GM18511 (cell line): ENCODE results near the gene COLEC12.

ENCODE experiments used
- ATAC-seq: cut with Tn5 transposase; IDR thresholded peaks from one replicate; pipeline ENCODE4 v1.9.1; 2021; ENCODE audit warnings: mild to moderate bottlenecking, moderate library complexity; ENCODE audit not compliant: unreplicated experiment

COLEC12 gene

GRCh38 chr18:500632-501405 is at the start of gene COLEC12:
Gene COLEC12, minus strand, starts transcription at chr18:500701. Its CDS starts 187 bp downstream, at chr18:500514.
- no peak for ATAC-seq

GRCh38 chr18:549967-550366 is 49.5 kb upstream of the COLEC12 start:
- no peak for ATAC-seq

DNA sequence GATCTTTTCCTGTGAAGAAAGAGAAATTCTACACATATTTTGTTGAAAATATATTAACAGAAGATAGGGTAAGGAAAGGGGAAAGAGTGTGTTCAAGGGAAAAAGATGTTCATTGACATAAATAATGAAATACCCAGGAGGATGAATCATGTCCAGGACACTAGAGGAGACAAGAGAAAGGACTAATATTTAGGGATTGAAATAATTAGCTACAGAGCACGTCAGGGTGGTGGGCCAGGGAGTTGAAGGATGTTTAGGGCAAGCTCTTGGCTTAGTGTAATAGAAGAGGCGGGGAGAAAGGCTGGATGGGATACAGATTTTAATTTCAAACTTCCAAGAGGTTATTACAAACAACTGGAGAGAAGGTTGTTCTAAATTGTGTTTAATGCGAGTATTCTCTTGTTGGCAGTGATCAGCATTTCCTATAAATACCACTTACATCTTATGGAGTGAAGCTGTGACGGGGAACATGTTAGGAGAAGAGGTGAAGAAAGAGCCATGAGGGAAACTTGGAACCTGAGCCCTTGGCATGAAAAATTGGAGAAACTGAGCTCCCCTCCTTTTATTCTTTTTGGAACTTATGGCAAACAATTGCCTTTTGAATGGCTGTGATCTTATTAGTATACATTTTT is 43.1 kb upstream of the COLEC12 start:
- ATAC-seq = no peak

- ATAC-seq = no peak
Observed at GRCh38 chr18:533995-534601, 33.6 kb upstream of the COLEC12 start.

- no peak for ATAC-seq
Observed at GRCh38 chr18:532632-533031, 32.1 kb upstream of the COLEC12 start.

DNA sequence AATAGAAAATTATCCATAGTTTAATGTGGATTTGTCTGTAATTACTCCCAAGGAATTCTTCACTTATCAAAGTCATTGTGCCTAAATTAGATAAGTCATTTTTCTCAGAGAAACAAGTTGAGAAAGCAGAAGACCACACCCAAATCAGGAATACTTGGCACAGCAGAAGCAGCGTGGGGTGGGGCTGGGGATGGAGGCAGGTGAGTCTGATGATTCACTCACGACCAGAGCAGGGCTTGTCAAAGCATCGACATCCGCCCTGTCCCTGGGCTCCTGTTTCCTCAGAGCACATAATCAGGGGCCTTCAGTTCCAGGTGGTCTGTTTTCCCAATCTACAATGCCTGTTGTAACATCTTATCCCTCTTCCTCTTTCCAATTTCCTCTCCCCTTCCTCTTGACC is 31.5 kb upstream of the COLEC12 start:
- no peak for ATAC-seq

- ATAC-seq = no peak
Observed at GRCh38 chr18:527146-527545, 26.6 kb upstream of the COLEC12 start.

DNA sequence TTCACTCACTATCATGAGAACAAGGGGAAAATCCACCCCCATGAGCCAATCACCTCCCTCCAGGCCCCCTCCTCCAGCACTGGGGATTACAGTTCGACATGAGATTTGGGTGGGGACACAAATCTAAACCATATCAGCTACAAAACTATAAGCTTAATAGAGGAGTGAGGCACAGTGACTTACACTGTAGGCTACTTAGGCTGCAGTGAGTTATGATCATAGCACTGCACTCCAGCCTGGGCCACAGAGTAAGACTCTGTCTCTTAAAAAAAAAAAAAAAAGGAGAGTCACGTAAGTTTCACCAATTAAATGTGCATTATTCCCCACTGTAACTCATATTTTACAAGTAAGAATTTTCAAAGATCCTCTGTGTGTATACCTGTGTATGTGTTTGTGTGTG is 26.2 kb upstream of the COLEC12 start:
- no peak for ATAC-seq

- ATAC-seq = peak; percentile 31
Observed at GRCh38 chr18:525036-525797, 24.7 kb upstream of the COLEC12 start.

DNA sequence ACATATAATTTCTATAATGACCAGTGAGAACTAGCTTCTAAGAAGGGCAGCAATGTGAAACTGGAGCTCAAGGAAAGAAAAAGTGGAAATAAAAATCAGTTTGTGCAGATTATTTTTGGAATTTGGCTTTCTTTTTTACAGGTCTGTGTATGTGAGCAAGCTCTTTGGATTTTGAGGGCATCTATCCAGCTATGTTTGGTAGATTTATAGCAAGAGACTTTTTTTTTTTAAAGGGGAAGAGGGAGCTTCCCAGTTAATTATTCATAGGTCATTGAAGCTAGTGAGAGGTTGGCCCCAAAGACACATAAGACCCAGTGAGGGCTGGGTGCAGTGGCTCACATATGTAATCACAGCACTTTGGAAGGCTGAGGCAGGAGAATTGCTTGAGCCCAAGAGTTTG is 24.0 kb upstream of the COLEC12 start:
- peak; percentile 77 for ATAC-seq

- ATAC-seq = no peak
Observed at GRCh38 chr18:523561-523960, 23.1 kb upstream of the COLEC12 start.

- peak; percentile 92 for ATAC-seq
Observed at GRCh38 chr18:519019-519879, 18.7 kb upstream of the COLEC12 start.

- no peak for ATAC-seq
Observed at GRCh38 chr18:518081-518480, 17.6 kb upstream of the COLEC12 start.

GRCh38 chr18:515838-516237 is 15.3 kb upstream of the COLEC12 start:
- ATAC-seq = no peak

DNA sequence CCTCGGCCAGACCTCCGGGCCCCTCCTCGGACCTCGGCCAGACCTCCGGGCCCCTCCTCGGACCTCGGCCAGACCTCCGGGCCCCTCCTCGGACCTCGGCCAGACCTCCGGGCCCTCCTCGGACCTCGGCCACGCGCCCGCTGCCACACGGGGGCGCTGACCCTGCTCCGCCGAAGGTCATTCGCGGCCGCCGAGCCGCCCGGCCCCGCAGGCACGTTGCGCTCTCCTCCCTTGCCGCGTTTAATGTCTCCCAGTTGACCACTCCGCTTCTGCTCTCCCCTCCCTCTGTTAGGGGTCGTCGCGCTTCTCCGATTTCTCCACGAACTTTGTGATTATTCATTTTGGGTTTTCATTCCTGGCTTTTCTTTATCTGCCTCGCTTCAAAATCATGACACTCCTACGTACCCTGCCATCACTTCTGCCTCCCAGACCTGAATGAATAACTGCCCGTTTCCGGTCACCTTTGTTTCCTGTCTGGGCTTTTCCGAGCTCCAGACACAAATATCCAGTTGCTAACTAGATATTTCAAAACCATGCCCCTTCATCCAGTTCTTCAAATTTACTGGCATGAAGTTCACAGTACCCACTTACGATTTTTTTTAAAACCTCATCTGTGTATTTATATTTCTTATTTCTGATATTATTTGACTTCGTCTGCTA is 14.8 kb upstream of the COLEC12 start:
- no peak for ATAC-seq

DNA sequence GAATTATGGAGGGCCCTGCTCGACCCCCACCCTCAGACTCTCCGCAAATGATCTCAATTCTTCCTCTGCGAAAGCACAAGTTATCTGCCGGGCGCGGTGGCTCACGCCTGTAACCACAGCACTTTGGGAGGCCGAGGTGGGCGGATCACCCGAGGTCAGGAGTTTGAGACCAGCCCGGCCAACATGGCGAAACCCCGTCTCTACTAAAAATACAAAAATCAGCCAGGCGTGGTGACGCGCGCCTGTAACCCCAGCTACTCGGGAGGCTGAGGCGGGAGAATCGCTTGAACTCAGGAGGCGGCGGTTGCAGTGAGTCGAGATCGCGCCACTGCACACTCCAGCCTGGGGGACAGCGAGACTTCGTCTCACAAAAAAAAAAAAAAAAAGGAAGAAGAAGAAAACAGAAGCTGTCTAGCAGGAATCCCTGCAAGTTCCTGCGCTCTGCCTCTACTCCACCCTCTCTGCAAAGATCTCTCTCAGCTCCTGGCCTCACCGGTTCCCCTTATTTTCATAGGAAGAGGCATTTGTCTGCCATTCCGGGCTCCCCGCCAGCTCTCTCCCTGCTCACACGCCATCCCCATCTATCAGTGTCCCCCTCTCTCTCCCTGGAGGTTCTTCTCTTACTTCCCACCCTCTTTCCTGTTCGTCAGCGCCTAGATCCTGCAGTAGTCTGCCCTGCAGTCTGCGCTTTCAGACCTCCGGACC is 13.5 kb upstream of the COLEC12 start:
- ATAC-seq = no peak

DNA sequence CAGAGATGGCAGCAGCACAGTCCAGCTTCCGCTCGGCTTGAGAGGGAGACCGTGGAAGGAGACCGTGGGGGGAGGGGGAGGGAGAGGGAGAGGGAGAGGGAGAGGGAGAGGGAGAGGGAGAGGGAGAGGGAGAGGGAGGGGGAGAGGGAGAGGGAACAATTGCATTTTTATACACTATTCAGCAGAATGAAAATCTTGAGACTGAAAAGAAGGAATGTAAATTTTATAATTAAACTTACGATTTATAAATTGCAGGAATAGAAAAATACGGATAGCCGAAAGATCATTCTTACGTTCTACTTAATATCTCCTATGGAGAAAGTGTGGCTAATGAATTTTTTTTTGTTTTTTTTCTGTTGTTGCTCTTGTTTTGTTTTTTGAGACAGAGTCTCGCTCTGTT is 12.5 kb upstream of the COLEC12 start:
- ATAC-seq = no peak

- no peak for ATAC-seq
Observed at GRCh38 chr18:508835-509234, 8.3 kb upstream of the COLEC12 start.

GRCh38 chr18:507636-508035 is 7.1 kb upstream of the COLEC12 start:
- ATAC-seq = no peak
